DND-41 (cell line): ENCODE data around the gene LACTB.

ENCODE experiments used
- ATAC-seq: fragments of 200-7000 bp; cut with Tn5 transposase; 3 replicates; pipeline ENCODE4 v1.9.1; 2021; ENCODE audit warnings: low read depth; ENCODE audit not compliant: insufficient read depth
- DNase-seq: peaks from one replicate; pipeline ENCODE4 v3.0.0-alpha.2; 2020
- H2AFZ ChIP-seq: 2 replicates; pipeline ENCODE4 v1.6.0; 2012; ENCODE audit warnings: low read depth, low read length
- H3K27ac ChIP-seq: 2 replicates; pipeline ENCODE4 v1.5.1; 2012; ENCODE audit warnings: low read length, inconsistent platforms
- H3K27me3 ChIP-seq: fragments of 200-600 bp; sonication (generic); 2 replicates; pipeline ENCODE4 v1.6.0; 2012; ENCODE audit warnings: low read length, mild to moderate bottlenecking, inconsistent platforms; ENCODE audit not compliant: insufficient read depth, poor library complexity
- H3K36me3 ChIP-seq: 2 replicates; pipeline ENCODE4 v1.5.1; 2012; ENCODE audit warnings: low read length, inconsistent platforms; ENCODE audit not compliant: insufficient read depth
- H3K4me1 ChIP-seq: 2 replicates; pipeline ENCODE4 v1.5.1; 2012; ENCODE audit warnings: mild to moderate bottlenecking, low read length; ENCODE audit not compliant: insufficient read depth
- H3K4me2 ChIP-seq: 2 replicates; pipeline ENCODE4 v1.6.0; 2012; ENCODE audit warnings: mild to moderate bottlenecking, moderate library complexity, low read length, inconsistent platforms; ENCODE audit not compliant: insufficient read depth
- H3K4me3 ChIP-seq, 2 experiments: fragments of 200-600 bp in 1 of 2; shearing (Covaris generic) in 1 of 2; 2 replicates each; pipeline ENCODE4 v1.5.1; 2012 to 2016; ENCODE audit warnings: inconsistent platforms in 2 of 2, low read length in 2 of 2, mild to moderate bottlenecking in 2 of 2, low read depth in 1 of 2, moderate library complexity in 1 of 2
- H3K79me2 ChIP-seq: 2 replicates; pipeline ENCODE4 v1.6.0; 2012; ENCODE audit warnings: low read length, inconsistent platforms; ENCODE audit not compliant: insufficient read depth
- H3K9ac ChIP-seq: 2 replicates; pipeline ENCODE4 v1.6.0; 2012; ENCODE audit warnings: low read depth, mild to moderate bottlenecking, inconsistent platforms, low read length, moderate library complexity
- H3K9me3 ChIP-seq: 2 replicates; pipeline ENCODE4 v1.5.1; 2012; ENCODE audit warnings: low read length, moderate library complexity, mild to moderate bottlenecking, inconsistent platforms; ENCODE audit not compliant: insufficient read depth, severe bottlenecking
- H4K20me1 ChIP-seq: 2 replicates; pipeline ENCODE4 v1.6.0; 2012; ENCODE audit warnings: low read length; ENCODE audit not compliant: insufficient read depth
- EZH2 ChIP-seq: IDR thresholded peaks from 3 replicates; pipeline ENCODE4 v1.6.1; 2012; ENCODE audit warnings: borderline replicate concordance, low read depth, mild to moderate bottlenecking, moderate library complexity, low read length, inconsistent platforms; ENCODE audit not compliant: severe bottlenecking
- TF ChIP-seq, protein P1 (sequence below): IDR thresholded peaks from 2 replicates; pipeline ENCODE4 v1.5.1; 2012; ENCODE audit warnings: borderline replicate concordance, low read length, moderate library complexity, mild to moderate bottlenecking; ENCODE audit not compliant: poor library complexity, severe bottlenecking; ENCODE audit errors: extremely low read depth

Gene LACTB

DNA sequence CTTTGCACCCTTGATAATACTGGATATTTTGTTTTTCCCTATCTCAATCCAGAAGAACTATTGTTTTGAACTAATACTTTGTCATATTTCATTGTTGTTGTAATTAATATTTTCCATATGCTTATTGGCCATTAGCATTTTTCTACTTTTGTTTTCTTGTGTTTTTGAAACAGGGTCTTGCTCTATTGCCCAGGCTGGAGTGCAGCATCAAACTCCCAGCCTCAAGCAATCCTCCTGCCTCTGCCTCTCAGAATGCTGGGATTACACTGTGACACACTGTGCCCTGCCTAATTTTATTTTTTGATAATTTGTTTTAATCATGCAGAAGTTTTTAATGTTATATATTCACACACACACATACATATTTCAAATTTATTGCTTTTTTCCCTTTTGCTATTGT is 39.0 kb downstream of the LACTB start:
- no peak overlapping the region for H2AFZ ChIP-seq
- no peak overlapping the region for H3K4me2 ChIP-seq
- H3K36me3 ChIP-seq, result no peaks in the 10 kb centered on the region
- H3K27me3 ChIP-seq, result no peaks in the 10 kb centered on the region
- no peaks in the 10 kb centered on the region for H3K9me3 ChIP-seq
- no peak overlapping the region for H3K27ac ChIP-seq
- H3K9ac ChIP-seq, result no peak overlapping the region
- peaks cover 18% of the 10 kb centered on the region for H3K4me1 ChIP-seq
- TF ChIP-seq, protein P1, sequence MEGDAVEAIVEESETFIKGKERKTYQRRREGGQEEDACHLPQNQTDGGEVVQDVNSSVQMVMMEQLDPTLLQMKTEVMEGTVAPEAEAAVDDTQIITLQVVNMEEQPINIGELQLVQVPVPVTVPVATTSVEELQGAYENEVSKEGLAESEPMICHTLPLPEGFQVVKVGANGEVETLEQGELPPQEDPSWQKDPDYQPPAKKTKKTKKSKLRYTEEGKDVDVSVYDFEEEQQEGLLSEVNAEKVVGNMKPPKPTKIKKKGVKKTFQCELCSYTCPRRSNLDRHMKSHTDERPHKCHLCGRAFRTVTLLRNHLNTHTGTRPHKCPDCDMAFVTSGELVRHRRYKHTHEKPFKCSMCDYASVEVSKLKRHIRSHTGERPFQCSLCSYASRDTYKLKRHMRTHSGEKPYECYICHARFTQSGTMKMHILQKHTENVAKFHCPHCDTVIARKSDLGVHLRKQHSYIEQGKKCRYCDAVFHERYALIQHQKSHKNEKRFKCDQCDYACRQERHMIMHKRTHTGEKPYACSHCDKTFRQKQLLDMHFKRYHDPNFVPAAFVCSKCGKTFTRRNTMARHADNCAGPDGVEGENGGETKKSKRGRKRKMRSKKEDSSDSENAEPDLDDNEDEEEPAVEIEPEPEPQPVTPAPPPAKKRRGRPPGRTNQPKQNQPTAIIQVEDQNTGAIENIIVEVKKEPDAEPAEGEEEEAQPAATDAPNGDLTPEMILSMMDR, result no peak
- TF ChIP-seq EZH2, result no peak
- DNase-seq (no peak), ATAC-seq (no peak)
- H3K4me3 ChIP-seq, result no peak overlapping the region
- peaks cover 13% of the 10 kb centered on the region; the same call in 1 of the 2 replicates for H3K79me2 ChIP-seq
- no peaks in the 10 kb centered on the region for H4K20me1 ChIP-seq

DNA sequence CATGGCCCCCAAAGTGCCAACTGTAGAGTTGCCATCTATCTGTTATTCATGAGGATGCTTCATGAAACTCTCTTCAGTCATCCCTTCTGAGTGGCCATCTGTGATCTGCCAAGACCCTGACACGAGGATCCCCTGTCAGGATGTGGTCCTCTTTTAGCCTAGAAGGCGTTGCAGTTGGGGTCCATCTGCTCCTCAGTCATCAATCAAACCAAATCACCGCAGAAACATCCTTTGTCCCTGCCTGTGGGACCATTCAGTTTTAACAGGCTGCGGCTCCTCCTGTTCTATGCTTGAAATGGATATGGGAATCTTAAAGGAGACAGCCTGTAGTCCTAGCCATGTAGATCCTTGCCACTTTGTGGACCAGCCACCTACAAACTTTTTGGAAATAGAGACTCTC is 41.6 kb downstream of the LACTB start:
- TF ChIP-seq, protein P1, result no peak
- no peaks in the 10 kb centered on the region for H3K36me3 ChIP-seq
- H3K4me3 ChIP-seq, result no peak overlapping the region
- DNase-seq (no peak), ATAC-seq (no peak)
- H2AFZ ChIP-seq, result no peak overlapping the region
- H4K20me1 ChIP-seq, result no peaks in the 10 kb centered on the region
- H3K9ac ChIP-seq, result no peak overlapping the region
- no peak overlapping the region for H3K27ac ChIP-seq
- H3K4me2 ChIP-seq, result no peak overlapping the region
- no peaks in the 10 kb centered on the region for H3K9me3 ChIP-seq
- no peaks in the 10 kb centered on the region for H3K79me2 ChIP-seq
- H3K4me1 ChIP-seq, result peaks cover 6% of the 10 kb centered on the region
- H3K27me3 ChIP-seq, result no peaks in the 10 kb centered on the region

DNA sequence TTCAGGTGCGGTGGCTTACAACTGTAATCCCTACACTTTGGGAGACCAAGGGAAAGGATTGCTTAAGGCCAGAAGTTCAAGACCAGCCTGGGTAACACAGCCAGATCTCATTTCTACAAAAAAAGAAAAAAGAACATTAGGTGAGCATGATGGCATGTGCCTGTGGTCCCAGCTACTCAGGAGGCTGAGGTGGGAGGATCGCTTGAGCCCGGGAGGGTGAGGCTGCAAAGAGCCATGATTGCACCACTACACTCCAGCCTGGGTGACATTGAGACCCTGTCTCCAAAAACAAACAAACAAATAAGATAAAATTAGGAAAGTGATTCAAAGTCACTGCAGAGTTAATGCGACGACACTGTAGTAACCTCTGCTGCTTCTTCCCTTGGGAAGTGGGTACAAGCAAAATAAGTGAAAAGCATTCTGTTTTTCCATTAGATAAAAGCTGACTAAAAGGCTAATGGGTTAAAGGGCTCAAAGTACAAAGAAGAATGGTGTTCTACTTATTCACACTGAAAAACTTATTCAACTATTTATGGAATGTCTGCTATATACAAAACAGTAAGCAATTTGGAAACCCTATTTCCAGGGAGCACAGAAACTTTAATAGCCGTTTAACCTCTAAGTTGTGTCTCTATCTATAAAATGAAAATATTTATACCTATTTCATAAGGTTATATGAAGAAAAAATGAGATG is 43.7 kb downstream of the LACTB start:
- no peak overlapping the region for H3K4me3 ChIP-seq
- no peak overlapping the region for H3K4me2 ChIP-seq
- TF ChIP-seq, protein P1, result no peak
- TF ChIP-seq EZH2, result no peak
- no peaks in the 10 kb centered on the region for H3K9me3 ChIP-seq
- H2AFZ ChIP-seq, result no peak overlapping the region
- no peaks in the 10 kb centered on the region for H4K20me1 ChIP-seq
- no peak overlapping the region for H3K27ac ChIP-seq
- no peaks in the 10 kb centered on the region for H3K79me2 ChIP-seq
- no peaks in the 10 kb centered on the region for H3K4me1 ChIP-seq
- no peak for ATAC-seq
- H3K9ac ChIP-seq, result no peak overlapping the region
- no peaks in the 10 kb centered on the region for H3K36me3 ChIP-seq
- DNase-seq, result no peak
- no peaks in the 10 kb centered on the region for H3K27me3 ChIP-seq
